Activated T-helper 1 cell treated with anti-CD3 and anti-CD28 coated beads, Interleukin-12 subunit alpha, Interleukin-12 subunit beta, Interleukin-2, Interleukin-4 antibody, amounts not matched to agents 30 ng/mL and 10 ng/mL and 1 ng/mL, durations not matched to agents 14 hours and 24 hours and 36 hours (primary cell): ENCODE results near the gene FAM241B. TPM values are rescaled to one million over a fixed set of nuclear protein-coding genes. Genes with fewer than 3 reads are reported as not detected.

Experiments
- DNase-seq: peaks from one replicate; pipeline ENCODE4 v3.0.0; 2021; ENCODE audit warnings: low spot score
- H3K27ac Mint-ChIP-seq: one replicate; pipeline ENCODE4 v1.8.0; 2021; ENCODE audit warnings: mild to moderate bottlenecking, mixed read lengths
- H3K27me3 Mint-ChIP-seq: one replicate; pipeline ENCODE4 v1.8.0; 2022; ENCODE audit warnings: mild to moderate bottlenecking, moderate library complexity, mixed read lengths; ENCODE audit not compliant: insufficient read depth
- H3K36me3 Mint-ChIP-seq: one replicate; pipeline ENCODE4 v1.8.0; 2021; ENCODE audit warnings: low read depth, mixed read lengths
- H3K4me1 Mint-ChIP-seq: one replicate; pipeline ENCODE4 v1.8.0; 2021; ENCODE audit warnings: low read depth, mixed read lengths
- H3K4me3 Mint-ChIP-seq: one replicate; pipeline ENCODE4 v1.8.0; 2021; ENCODE audit warnings: mild to moderate bottlenecking, moderate library complexity, mixed read lengths
- H3K9me3 Mint-ChIP-seq: one replicate; pipeline ENCODE4 v1.8.0; 2021; ENCODE audit warnings: mixed read lengths
- intact Hi-C: fragments of 100-400 bp; cut with micrococcal nuclease; formaldehyde crosslinking; loops from one replicate; pipeline ENCODE4 v1.15.1; 2024
- total RNA-seq: library from RNA; stranded (reverse); gene quantifications from 2 replicates; pipeline ENCODE4 v1.2.3, GENCODE V29; 2022

FAM241B gene
- total RNA-seq, 1 donor from 2014 or later, result 10.9 TPM

GRCh38 chr10:69666756-69667155 lies 36.7 kb downstream of the FAM241B start:
- Mint-ChIP-seq H3K27ac (no peak overlapping the region), H3K27me3 (peaks cover 7% of the 10 kb centered on the region), H3K4me3 (no peak overlapping the region), H3K9me3 (no peaks in the 10 kb centered on the region), H3K36me3 (no peaks in the 10 kb centered on the region), H3K4me1 (no peaks in the 10 kb centered on the region)
- no peak for DNase-seq
- intact Hi-C loops, result no loop called here

- Mint-ChIP-seq H3K36me3 (no peaks in the 10 kb centered on the region), H3K9me3 (no peaks in the 10 kb centered on the region), H3K4me1 (no peaks in the 10 kb centered on the region), H3K27ac (no peak overlapping the region), H3K27me3 (peaks cover 7% of the 10 kb centered on the region), H3K4me3 (no peak overlapping the region)
- intact Hi-C loops, result no loop called here
- no peak for DNase-seq
Measured at GRCh38 chr10:69668721-69669120, 38.7 kb downstream of the FAM241B start.

- no peaks in the 10 kb centered on the region for H3K36me3 Mint-ChIP-seq
- H3K27ac Mint-ChIP-seq, result no peak overlapping the region
- H3K27me3 Mint-ChIP-seq, result peaks cover 7% of the 10 kb centered on the region
- H3K9me3 Mint-ChIP-seq, result no peaks in the 10 kb centered on the region
- DNase-seq, result no peak
- intact Hi-C loops, result no loop called here
- no peaks in the 10 kb centered on the region for H3K4me1 Mint-ChIP-seq
- H3K4me3 Mint-ChIP-seq, result no peak overlapping the region
Measured at GRCh38 chr10:69669409-69669808, 39.4 kb downstream of the FAM241B start.

GRCh38 chr10:69673521-69673920 lies 43.5 kb downstream of the FAM241B start:
- Mint-ChIP-seq H3K4me1 (no peaks in the 10 kb centered on the region), H3K4me3 (no peak overlapping the region), H3K27ac (no peak overlapping the region), H3K36me3 (no peaks in the 10 kb centered on the region), H3K27me3 (peaks cover 12% of the 10 kb centered on the region), H3K9me3 (no peaks in the 10 kb centered on the region)
- intact Hi-C loops, result no loop called here
- no peak for DNase-seq

- no peak overlapping the region for H3K4me3 Mint-ChIP-seq
- no peak overlapping the region for H3K27ac Mint-ChIP-seq
- intact Hi-C loops, result no loop called here
- H3K9me3 Mint-ChIP-seq, result no peaks in the 10 kb centered on the region
- peaks cover 12% of the 10 kb centered on the region for H3K27me3 Mint-ChIP-seq
- H3K4me1 Mint-ChIP-seq, result no peaks in the 10 kb centered on the region
- no peaks in the 10 kb centered on the region for H3K36me3 Mint-ChIP-seq
- no peak for DNase-seq
Measured at GRCh38 chr10:69674786-69675185, 44.7 kb downstream of the FAM241B start.

- H3K27me3 Mint-ChIP-seq, result peaks cover 7% of the 10 kb centered on the region
- no peak for DNase-seq
- no peaks in the 10 kb centered on the region for H3K4me1 Mint-ChIP-seq
- H3K27ac Mint-ChIP-seq, result no peak overlapping the region
- H3K36me3 Mint-ChIP-seq, result no peaks in the 10 kb centered on the region
- H3K4me3 Mint-ChIP-seq, result no peak overlapping the region
- intact Hi-C loops, result no loop called here
- H3K9me3 Mint-ChIP-seq, result no peaks in the 10 kb centered on the region
Measured at GRCh38 chr10:69676301-69676700, 46.3 kb downstream of the FAM241B start.

- intact Hi-C loops, result no loop called here
- Mint-ChIP-seq H3K9me3 (no peaks in the 10 kb centered on the region), H3K4me3 (no peak overlapping the region), H3K36me3 (no peaks in the 10 kb centered on the region), H3K4me1 (no peaks in the 10 kb centered on the region), H3K27ac (no peak overlapping the region), H3K27me3 (peaks cover 12% of the 10 kb centered on the region)
- DNase-seq, result no peak
Measured at GRCh38 chr10:69677985-69678654, 48.1 kb downstream of the FAM241B start.

GRCh38 chr10:69679736-69680135 lies 49.7 kb downstream of the FAM241B start:
- Mint-ChIP-seq H3K4me1 (no peaks in the 10 kb centered on the region), H3K9me3 (no peaks in the 10 kb centered on the region), H3K4me3 (no peak overlapping the region), H3K27me3 (peaks cover 15% of the 10 kb centered on the region), H3K27ac (no peak overlapping the region), H3K36me3 (no peaks in the 10 kb centered on the region)
- intact Hi-C loops, result no loop called here
- DNase-seq, result no peak

GRCh38 chr10:69680610-69681009 lies 50.6 kb downstream of the FAM241B start:
- Mint-ChIP-seq H3K9me3 (no peaks in the 10 kb centered on the region), H3K27me3 (peaks cover 16% of the 10 kb centered on the region), H3K27ac (no peak overlapping the region), H3K4me1 (no peaks in the 10 kb centered on the region), H3K4me3 (no peak overlapping the region), H3K36me3 (no peaks in the 10 kb centered on the region)
- DNase-seq, result no peak
- intact Hi-C loops, result no loop called here

- no peaks in the 10 kb centered on the region for H3K36me3 Mint-ChIP-seq
- no peak for DNase-seq
- H3K27ac Mint-ChIP-seq, result no peak overlapping the region
- peaks cover 16% of the 10 kb centered on the region for H3K27me3 Mint-ChIP-seq
- H3K9me3 Mint-ChIP-seq, result no peaks in the 10 kb centered on the region
- H3K4me1 Mint-ChIP-seq, result no peaks in the 10 kb centered on the region
- intact Hi-C loops, result no loop called here
- no peak overlapping the region for H3K4me3 Mint-ChIP-seq
Measured at GRCh38 chr10:69681436-69681835, 51.4 kb downstream of the FAM241B start.

GRCh38 chr10:69682955-69683474 lies 53.0 kb downstream of the FAM241B start:
- intact Hi-C loops, result no loop called here
- no peaks in the 10 kb centered on the region for H3K9me3 Mint-ChIP-seq
- no peaks in the 10 kb centered on the region for H3K4me1 Mint-ChIP-seq
- no peak overlapping the region for H3K4me3 Mint-ChIP-seq
- peaks cover 15% of the 10 kb centered on the region for H3K27me3 Mint-ChIP-seq
- H3K27ac Mint-ChIP-seq, result no peak overlapping the region
- no peak for DNase-seq
- H3K36me3 Mint-ChIP-seq, result no peaks in the 10 kb centered on the region
